GM12892 (cell line): ENCODE results near the gene OR56A1.

Experiments used
- POLR2A ChIP-seq: IDR thresholded peaks from 2 replicates; pipeline ENCODE4 v1.6.1; 2011; ENCODE audit warnings: low read depth, low read length, control low read depth
- POLR2AphosphoS5 ChIP-seq: IDR thresholded peaks from 2 replicates; pipeline ENCODE4 v1.6.1; 2011; ENCODE audit warnings: low read depth, low read length, control low read depth

GRCh38 chr11:5986885-5987284 is 43.7 kb downstream of the OR56A1 start, which contains the start of gene OR52L1:
- TF ChIP-seq POLR2A (no peak), POLR2AphosphoS5 (no peak)
